Endometrial microvascular endothelial cells (primary cell): ENCODE data around the gene KBTBD8. TPM values are rescaled to one million over a fixed set of nuclear protein-coding genes. Genes with fewer than 3 reads are reported as not detected.

Experiments used
- in situ Hi-C: cut with HindIII; loops from 2 replicates; pipeline ENCODE4 v1.10.0; 2017; ENCODE audit warnings: low sequenced_read_pairs, low pct_unique_long_range_greater_than_20kb; ENCODE audit errors: inconsistent ontology term
- total RNA-seq: library from RNA; depleted of rRNA; stranded (reverse); fragments of >200 nt; gene quantifications from one replicate; pipeline ENCODE4 v1.2.3, GENCODE V29; 2015; ENCODE audit errors: inconsistent ontology term

The KBTBD8 gene
- total RNA-seq, 1 donor from 2014 or later, result 2.6 TPM

GRCh38 chr3:67028001-67028784, 30.1 kb downstream of the KBTBD8 start:
- in situ Hi-C loops, result no loop called here

GRCh38 chr3:67030785-67031740, 33.0 kb downstream of the KBTBD8 start:
- in situ Hi-C loops, result no loop called here

- in situ Hi-C loops, result no loop called here
Measured at GRCh38 chr3:67031986-67032385, 33.9 kb downstream of the KBTBD8 start.

GRCh38 chr3:67033079-67033478, 35.0 kb downstream of the KBTBD8 start:
- in situ Hi-C loops, result no loop called here

GRCh38 chr3:67034371-67034770, 36.3 kb downstream of the KBTBD8 start:
- in situ Hi-C loops, result no loop called here

- in situ Hi-C loops, result no loop called here
Measured at GRCh38 chr3:67037615-67038014, 39.5 kb downstream of the KBTBD8 start.

- in situ Hi-C loops, result no loop called here
Measured at GRCh38 chr3:67044295-67044694, 46.2 kb downstream of the KBTBD8 start.

- in situ Hi-C loops, result no loop called here
Measured at GRCh38 chr3:67044955-67045354, 46.8 kb downstream of the KBTBD8 start.

GRCh38 chr3:67045711-67046465, 47.8 kb downstream of the KBTBD8 start:
- in situ Hi-C loops, result no loop called here

- in situ Hi-C loops, result no loop called here
Measured at GRCh38 chr3:67047051-67047450, 48.9 kb downstream of the KBTBD8 start.

- in situ Hi-C loops, result no loop called here
Measured at GRCh38 chr3:67048067-67048714, 50.1 kb downstream of the KBTBD8 start.

- in situ Hi-C loops, result no loop called here
Measured at GRCh38 chr3:67048715-67049074, 50.6 kb downstream of the KBTBD8 start.

- in situ Hi-C loops, result no loop called here
Measured at GRCh38 chr3:67059443-67059842, 61.3 kb downstream of the KBTBD8 start.
